Stimulated activated CD4-positive, alpha-beta T cell treated with anti-CD3 and anti-CD28 coated beads, Interleukin-4, amount 100 ng/mL, for 24 hours (primary cell): ENCODE measurements around the gene CCNL2.

Experiments
- DNase-seq: peaks from one replicate; pipeline ENCODE4 v3.0.0-alpha.2; 2020

Gene CCNL2

DNA sequence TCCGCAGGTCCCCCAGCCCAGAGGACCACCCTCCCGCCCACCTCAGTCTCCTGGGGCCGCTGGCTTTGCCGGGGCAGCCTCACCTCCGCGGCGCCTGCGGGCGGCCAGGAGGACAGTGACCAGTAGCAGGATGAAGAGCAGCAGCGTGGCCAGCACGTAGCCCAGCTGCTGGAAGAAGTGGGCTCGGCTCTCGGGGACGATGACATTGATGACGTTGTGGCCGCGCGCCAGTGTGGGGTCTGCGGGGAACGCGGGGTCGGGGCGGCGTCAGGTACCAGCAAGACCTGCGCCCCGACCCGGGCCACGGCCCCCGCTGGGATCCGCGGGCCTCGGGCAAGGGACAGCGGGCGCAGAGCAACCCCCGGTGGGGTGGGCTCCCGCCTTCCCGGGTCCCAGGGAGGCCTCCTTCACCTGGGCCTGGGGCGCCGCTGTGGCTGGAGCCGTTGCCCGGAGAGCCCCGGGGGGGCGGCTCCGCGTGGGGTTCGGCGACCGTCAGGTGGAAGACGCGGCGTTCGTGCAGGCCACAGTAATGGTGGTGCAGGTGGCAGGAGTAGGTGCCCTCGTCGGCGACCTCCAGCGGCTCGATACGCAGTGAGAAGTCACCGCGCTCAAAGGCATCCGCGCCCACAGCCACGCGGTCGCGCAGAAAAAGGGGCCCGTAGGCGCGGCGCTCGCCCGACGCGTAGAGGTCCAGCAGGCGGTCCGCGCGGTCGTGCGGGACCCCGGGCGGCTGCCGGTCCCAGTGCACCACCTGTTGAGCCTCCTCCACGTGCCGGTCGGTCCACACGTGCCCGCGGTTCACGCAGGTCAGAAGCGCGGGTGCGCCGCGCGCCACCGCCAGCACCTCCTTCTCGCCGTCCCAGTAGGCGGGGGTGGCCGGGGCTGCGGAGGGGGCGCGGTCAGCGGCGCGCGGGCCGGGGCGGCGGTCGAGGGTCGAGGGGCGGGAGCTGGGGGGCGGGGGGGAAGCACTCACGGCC, 44.6 kb downstream of the CCNL2 start:
- DNase-seq = no peak

- DNase-seq = no peak
Observed at GRCh38 chr1:1353389-1354151, 45.6 kb downstream of the CCNL2 start.

GRCh38 chr1:1352786-1353388, 46.2 kb downstream of the CCNL2 start:
- no peak for DNase-seq

DNA sequence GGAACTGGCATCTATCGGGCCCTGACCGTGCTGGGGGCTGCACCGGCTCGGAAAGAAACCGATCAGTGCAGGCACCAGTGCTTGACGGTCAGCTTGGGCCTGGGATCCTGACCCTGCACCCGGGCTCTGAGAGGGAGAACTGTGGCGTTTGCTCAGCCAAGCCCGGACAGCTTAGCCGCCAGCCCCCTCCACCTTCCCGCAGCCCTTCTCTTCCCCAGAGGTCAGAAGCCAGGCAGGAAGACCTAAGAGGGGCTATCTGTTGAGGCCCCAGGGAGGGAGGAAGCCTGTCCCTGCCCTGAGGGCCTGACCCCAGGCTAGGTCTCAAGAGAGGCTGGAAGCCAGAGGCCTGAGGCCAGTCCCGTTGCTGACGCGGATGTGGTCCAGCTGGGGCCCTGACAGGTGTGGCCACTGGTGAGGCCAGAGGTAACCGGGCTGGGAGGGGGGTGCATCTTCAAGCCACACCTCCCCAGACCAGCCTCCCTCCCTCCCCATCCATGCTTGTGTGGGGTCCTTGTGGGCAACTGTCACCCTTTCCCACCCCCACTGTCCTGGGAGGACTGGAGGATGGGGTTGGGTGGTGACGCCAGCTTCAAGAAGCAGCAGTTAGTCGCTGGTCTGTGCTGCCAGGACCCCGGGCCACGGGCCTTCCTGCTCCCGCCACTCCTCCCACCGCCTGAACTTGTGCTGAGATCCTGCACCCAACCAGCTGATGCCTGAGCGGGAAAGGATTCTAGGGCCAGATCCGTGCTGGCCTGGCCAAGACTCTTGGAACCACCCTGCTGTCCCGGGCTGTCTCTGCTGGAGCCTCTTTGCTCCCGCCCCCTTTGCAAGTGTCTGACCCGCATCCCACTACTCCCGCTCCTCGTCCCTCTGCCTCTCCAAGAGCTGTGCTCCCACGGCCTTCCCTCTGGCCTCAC, 47.4 kb downstream of the CCNL2 start:
- no peak for DNase-seq

GRCh38 chr1:1349256-1350012, 49.7 kb downstream of the CCNL2 start, which contains the start of gene DVL1:
Gene DVL1 (minus strand): TSS chr1:1349418. CDS start chr1:1349065, 353 bp downstream.
- peak; percentile 68 for DNase-seq

DNA sequence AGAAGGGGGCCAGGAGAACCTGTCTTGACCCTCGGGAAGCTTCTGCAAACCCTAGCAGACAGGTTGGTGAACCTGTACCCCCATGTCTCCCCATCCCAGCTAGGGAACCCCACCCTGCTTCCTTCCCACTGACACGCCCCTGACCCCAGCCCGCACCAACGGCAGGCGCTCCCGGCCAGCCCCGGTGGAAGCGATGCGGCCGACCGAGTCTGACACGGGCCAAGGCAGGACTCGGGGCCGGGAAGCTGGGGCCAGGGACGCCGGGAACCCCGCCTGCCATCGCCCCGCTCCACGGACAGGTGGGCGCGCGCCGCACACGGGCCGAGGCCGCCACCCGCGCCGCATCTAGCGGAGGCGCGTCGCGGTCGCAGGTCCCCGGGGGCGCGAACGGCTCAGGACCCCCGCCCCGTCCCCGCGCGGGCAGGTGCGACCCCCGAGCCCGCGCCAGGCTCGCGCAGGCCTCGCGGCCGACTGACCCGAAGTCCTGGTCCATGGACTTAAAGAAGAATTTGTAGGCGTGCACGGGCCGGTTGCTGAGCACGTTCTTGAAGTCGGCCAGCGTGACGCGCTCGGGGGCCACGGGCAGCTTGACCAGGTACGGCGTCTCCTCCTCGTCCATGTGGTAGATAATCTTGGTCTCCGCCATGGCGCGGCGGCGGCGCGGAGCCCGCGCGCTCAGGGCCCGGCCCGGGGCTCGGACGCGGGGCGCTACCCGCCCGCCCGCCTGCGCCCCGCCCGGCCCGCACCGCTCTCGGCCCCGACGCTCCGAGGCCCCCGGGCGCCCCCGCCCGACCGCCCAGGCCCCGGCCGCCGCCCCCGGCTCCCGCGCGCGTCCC, 50.5 kb downstream of the CCNL2 start:
- DNase-seq = no peak

GRCh38 chr1:1347663-1348419, 51.3 kb downstream of the CCNL2 start:
- DNase-seq = no peak

GRCh38 chr1:1347026-1347595, 52.0 kb downstream of the CCNL2 start:
- DNase-seq = no peak

- DNase-seq = no peak
Observed at GRCh38 chr1:1346501-1346890, 52.6 kb downstream of the CCNL2 start.

DNA sequence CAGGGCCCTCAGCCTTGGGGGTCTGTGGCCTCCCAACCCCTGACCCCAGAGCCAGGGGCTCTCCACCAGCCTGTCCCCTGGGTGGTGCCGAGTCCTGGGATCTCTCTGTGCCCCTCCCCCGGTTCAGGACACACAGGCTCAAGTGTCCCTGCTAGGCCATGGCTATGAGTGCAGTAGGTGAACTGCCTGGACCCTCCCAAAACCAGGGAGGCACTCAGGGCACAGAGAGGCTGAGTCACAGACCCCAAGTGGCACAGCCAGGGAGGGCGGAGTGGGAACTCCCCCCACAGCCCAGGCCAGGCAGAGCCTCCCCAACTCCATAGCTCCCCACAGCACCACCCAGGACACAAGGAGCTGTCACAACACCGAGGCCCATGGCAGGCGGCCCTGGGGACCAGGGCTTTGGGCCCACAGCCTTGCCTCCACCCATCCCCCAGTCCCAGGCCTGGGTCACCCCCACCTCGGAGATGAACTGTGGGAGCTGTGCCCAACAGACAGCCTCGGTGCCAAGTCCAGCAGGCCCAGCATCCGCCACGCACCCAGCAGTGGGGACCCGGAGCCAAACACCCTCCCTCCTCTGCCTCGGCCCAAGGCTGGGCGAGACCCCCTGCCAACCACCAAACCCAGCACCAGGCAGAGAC, 53.2 kb downstream of the CCNL2 start:
- no peak for DNase-seq

DNA sequence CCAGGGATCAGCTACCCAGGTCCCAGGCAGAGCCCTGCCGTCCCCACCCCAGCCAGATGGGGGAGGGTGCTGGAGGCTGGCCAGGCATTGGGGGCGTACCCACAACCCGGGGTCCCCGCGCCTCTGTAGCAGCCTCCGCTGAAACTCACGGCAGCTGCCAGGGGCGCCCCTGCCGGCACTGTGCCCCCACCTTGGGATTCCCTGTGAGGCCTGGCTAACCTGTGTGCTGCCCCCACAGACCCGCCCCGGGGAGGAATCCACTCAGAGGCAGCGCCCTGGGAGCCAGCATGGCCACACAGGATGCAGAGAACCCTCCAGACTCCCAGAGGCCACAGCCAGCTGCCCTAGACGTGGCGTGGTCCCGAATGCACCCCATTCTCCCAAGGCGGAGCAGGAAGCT, 53.8 kb downstream of the CCNL2 start:
- DNase-seq = no peak

- DNase-seq = peak; percentile 67
Observed at GRCh38 chr1:1344655-1345361, 54.3 kb downstream of the CCNL2 start.

DNA sequence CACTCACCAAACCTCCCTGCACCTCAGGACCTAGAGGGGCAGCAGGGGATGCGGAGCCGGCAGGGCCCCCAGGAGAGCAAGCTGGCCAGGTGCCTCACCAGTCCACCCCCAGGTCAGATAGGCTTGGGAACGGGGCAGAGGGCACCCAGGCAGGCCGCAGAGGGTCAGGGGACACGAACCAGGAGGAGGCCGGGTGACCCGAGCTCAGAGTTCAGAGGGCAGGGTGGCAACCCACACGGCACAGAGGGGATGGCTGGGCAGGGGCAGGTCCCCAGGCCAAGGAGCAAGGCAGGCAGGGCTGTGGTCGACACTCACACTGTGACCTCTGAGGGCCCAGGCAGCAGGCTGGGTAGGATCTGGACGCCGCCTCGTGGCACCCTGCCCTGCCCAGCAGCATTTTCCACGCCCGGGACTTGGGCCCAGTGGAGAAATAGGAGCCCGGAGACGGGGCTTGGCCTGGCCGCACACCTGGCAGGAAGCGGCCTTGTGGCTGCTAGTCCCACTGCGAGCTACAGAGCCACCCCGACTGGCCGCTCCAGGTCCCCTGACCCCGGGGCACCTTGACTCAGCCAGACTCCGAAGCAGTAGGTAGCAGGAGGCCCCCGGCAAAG, 55.2 kb downstream of the CCNL2 start:
- DNase-seq = no peak

DNA sequence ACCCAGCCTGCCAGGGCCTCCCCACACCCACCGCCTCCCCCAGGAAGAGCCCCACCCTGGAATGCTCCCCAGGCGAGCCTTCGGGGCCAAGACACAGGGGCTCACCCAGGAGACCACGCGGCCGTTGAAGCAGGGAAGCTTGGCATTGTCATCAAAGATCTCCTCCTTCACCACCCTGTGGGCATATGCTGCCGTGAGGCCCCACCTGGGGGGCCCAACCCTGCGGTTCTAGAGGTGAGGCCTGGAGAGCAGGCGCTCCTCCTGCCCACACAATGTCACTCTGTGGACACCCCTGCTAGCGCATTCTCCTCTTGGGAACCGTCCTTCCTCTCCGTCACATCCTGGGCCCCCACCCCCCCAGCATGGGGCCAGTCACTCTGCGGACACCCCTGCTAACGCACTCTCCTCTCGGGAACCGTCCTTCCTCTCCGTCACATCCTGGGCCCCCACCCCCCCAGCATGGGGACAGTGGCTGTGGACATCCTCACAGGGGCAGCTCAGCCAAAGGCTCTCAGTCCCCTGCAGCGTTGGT, 56.5 kb downstream of the CCNL2 start:
- no peak for DNase-seq

- no peak for DNase-seq
Observed at GRCh38 chr1:1342061-1342562, 57.0 kb downstream of the CCNL2 start.

GRCh38 chr1:1341549-1342021, 57.5 kb downstream of the CCNL2 start:
- DNase-seq = no peak
